GM23338 (cell line): ENCODE results near the gene MAGI3.

Experiments used
- EZH2 ChIP-seq: fragments of 200-600 bp; sonication (generic); IDR thresholded peaks from one replicate; pipeline ENCODE4 v1.8.0; 2017; ENCODE audit warnings: antibody characterized with exemption, mild to moderate bottlenecking, low read depth; ENCODE audit not compliant: unreplicated experiment
- JUNB ChIP-seq: IDR thresholded peaks from one replicate; pipeline ENCODE4 v1.6.1; 2016; ENCODE audit warnings: antibody characterized with exemption; ENCODE audit not compliant: unreplicated experiment
- POLR2AphosphoS5 ChIP-seq: IDR thresholded peaks from 2 replicates; pipeline ENCODE4 v1.6.1; 2016; ENCODE audit warnings: antibody characterized with exemption, low read depth
- TF ChIP-seq, protein P1 (sequence below), 2 experiments: fragments of 200-600 bp in 1 of 2; sonication (generic) in 1 of 2; conservative IDR thresholded peaks; 2 replicates each; pipeline versions ENCODE4 v1.5.1 to v1.6.1; 2016 to 2017; ENCODE audit warnings: antibody characterized with exemption in 2 of 2, low read depth in 2 of 2, mild to moderate bottlenecking in 2 of 2, moderate library complexity in 1 of 2
- TF ChIP-seq, protein P2 (sequence below): IDR thresholded peaks from one replicate; pipeline ENCODE4 v1.6.1; 2018; ENCODE audit warnings: antibody characterized with exemption; ENCODE audit not compliant: unreplicated experiment

DNA sequence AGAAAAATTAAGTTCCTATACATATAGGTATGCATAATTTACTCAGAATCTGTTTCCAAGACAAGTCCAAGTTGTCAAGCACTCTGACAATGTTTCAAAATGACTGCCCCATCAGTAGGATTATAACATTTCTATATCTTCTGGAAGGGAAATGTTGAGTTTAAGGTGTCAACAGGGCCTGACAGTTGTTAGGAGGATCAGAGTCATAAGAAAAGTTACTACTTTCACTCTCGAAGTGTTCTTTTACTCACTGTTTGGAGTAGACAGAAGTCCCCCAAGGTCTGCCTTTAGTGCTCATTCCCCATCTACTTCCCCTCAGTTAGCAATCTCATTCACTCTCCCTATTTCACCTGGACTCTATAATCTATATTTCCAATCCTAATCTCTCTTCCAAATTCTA, 20.6 kb upstream of the MAGI3 start:
- TF ChIP-seq EZH2 (no peak), JUNB (no peak), POLR2AphosphoS5 (no peak)
- TF ChIP-seq, protein P1, sequence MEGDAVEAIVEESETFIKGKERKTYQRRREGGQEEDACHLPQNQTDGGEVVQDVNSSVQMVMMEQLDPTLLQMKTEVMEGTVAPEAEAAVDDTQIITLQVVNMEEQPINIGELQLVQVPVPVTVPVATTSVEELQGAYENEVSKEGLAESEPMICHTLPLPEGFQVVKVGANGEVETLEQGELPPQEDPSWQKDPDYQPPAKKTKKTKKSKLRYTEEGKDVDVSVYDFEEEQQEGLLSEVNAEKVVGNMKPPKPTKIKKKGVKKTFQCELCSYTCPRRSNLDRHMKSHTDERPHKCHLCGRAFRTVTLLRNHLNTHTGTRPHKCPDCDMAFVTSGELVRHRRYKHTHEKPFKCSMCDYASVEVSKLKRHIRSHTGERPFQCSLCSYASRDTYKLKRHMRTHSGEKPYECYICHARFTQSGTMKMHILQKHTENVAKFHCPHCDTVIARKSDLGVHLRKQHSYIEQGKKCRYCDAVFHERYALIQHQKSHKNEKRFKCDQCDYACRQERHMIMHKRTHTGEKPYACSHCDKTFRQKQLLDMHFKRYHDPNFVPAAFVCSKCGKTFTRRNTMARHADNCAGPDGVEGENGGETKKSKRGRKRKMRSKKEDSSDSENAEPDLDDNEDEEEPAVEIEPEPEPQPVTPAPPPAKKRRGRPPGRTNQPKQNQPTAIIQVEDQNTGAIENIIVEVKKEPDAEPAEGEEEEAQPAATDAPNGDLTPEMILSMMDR (conservative IDR thresholded peaks at IDR 0.05; ENCODE audit: low read depth in 2 of 2) = no peak
- TF ChIP-seq, protein P2, sequence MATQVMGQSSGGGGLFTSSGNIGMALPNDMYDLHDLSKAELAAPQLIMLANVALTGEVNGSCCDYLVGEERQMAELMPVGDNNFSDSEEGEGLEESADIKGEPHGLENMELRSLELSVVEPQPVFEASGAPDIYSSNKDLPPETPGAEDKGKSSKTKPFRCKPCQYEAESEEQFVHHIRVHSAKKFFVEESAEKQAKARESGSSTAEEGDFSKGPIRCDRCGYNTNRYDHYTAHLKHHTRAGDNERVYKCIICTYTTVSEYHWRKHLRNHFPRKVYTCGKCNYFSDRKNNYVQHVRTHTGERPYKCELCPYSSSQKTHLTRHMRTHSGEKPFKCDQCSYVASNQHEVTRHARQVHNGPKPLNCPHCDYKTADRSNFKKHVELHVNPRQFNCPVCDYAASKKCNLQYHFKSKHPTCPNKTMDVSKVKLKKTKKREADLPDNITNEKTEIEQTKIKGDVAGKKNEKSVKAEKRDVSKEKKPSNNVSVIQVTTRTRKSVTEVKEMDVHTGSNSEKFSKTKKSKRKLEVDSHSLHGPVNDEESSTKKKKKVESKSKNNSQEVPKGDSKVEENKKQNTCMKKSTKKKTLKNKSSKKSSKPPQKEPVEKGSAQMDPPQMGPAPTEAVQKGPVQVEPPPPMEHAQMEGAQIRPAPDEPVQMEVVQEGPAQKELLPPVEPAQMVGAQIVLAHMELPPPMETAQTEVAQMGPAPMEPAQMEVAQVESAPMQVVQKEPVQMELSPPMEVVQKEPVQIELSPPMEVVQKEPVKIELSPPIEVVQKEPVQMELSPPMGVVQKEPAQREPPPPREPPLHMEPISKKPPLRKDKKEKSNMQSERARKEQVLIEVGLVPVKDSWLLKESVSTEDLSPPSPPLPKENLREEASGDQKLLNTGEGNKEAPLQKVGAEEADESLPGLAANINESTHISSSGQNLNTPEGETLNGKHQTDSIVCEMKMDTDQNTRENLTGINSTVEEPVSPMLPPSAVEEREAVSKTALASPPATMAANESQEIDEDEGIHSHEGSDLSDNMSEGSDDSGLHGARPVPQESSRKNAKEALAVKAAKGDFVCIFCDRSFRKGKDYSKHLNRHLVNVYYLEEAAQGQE = no peak
